T-helper 9 cell (primary cell): Measurements from ENCODE around the gene SULT1E1.

Experiments used
- DNase-seq: peaks from one replicate; pipeline ENCODE4 v3.0.0-alpha.2; 2020
- total RNA-seq, 2 donors: gene quantifications; one replicate each; lab custom pipeline; 2026; lab: John Stamatoyannopoulos, UW

SULT1E1 gene
- 0 reads per million in 2 donors for total RNA-seq

- no peak for DNase-seq
These were observed at the start of gene SULT1E1 for GRCh38 chr4:69860052-69860451. TSS of gene SULT1E1 (minus strand) at chr4:69860145. CDS start at chr4:69857644, 2,501 bp downstream.

GRCh38 chr4:69909195-69909594 is 49.2 kb upstream of the SULT1E1 start:
- DNase-seq = no peak

- no peak for DNase-seq
These were observed 47.2 kb upstream of the SULT1E1 start for GRCh38 chr4:69907151-69907550.

GRCh38 chr4:69896530-69897116 is 36.7 kb upstream of the SULT1E1 start:
- DNase-seq = no peak

GRCh38 chr4:69894721-69895120 is 34.8 kb upstream of the SULT1E1 start:
- no peak for DNase-seq

- DNase-seq = no peak
These were observed 34.2 kb upstream of the SULT1E1 start for GRCh38 chr4:69894186-69894585.

GRCh38 chr4:69888336-69888735 is 28.4 kb upstream of the SULT1E1 start:
- DNase-seq = no peak

- no peak for DNase-seq
These were observed 22.2 kb upstream of the SULT1E1 start for GRCh38 chr4:69882150-69882549.

- no peak for DNase-seq
These were observed 21.3 kb upstream of the SULT1E1 start for GRCh38 chr4:69881173-69881773.

GRCh38 chr4:69878250-69878649 is 18.3 kb upstream of the SULT1E1 start:
- DNase-seq = no peak

GRCh38 chr4:69877453-69877852 is 17.5 kb upstream of the SULT1E1 start:
- no peak for DNase-seq

GRCh38 chr4:69876071-69876470 is 16.1 kb upstream of the SULT1E1 start:
- DNase-seq = no peak

GRCh38 chr4:69875576-69875975 is 15.6 kb upstream of the SULT1E1 start:
- no peak for DNase-seq

GRCh38 chr4:69874507-69874906 is 14.6 kb upstream of the SULT1E1 start:
- no peak for DNase-seq

- no peak for DNase-seq
These were observed 1.8 kb upstream of the SULT1E1 start for GRCh38 chr4:69861756-69862155.

- no peak for DNase-seq
These were observed 765 bp upstream of the SULT1E1 start for GRCh38 chr4:69860521-69861298.

GRCh38 chr4:69859140-69859685 is 732 bp downstream of the SULT1E1 start:
- no peak for DNase-seq

- DNase-seq = no peak
These were observed 1.3 kb downstream of the SULT1E1 start for GRCh38 chr4:69858690-69859089.

GRCh38 chr4:69855822-69856221 is 4.1 kb downstream of the SULT1E1 start:
- DNase-seq = no peak

- no peak for DNase-seq
These were observed 10.0 kb downstream of the SULT1E1 start for GRCh38 chr4:69849969-69850368.

- no peak for DNase-seq
These were observed 10.6 kb downstream of the SULT1E1 start for GRCh38 chr4:69849297-69849696.

GRCh38 chr4:69848028-69848427 is 11.9 kb downstream of the SULT1E1 start:
- no peak for DNase-seq

GRCh38 chr4:69843932-69844331 is 16.0 kb downstream of the SULT1E1 start:
- DNase-seq = no peak

- no peak for DNase-seq
These were observed 16.6 kb downstream of the SULT1E1 start for GRCh38 chr4:69843301-69843700.
